H4 (cell line): ENCODE data around the gene HLCS. TPM values are rescaled to one million over a fixed set of nuclear protein-coding genes. Genes with fewer than 3 reads are reported as not detected.
A peak's percentile ranks its signal among the peaks of the same experiment; 100 is the strongest.
"Not testable (repeated sequence)": the region's sequence is repeated elsewhere in the genome, so short reads cannot be mapped to it uniquely, and the experiment has no call there.

Experiments
- DNase-seq: peaks from one replicate; pipeline ENCODE4 v3.0.0-alpha.2; 2015; ENCODE audit warnings: low spot score
- total RNA-seq: library from RNA; depleted of rRNA; stranded (reverse); fragments of >200 nt; shearing (Covaris generic); gene quantifications from 2 replicates; pipeline ENCODE4 v1.2.3, GENCODE V29; 2014; rRNA removed

The HLCS gene
- 26.0 and 31.7 TPM in 2 replicates for total RNA-seq

- peak; percentile 70 for DNase-seq
Observed at GRCh38 chr21:36966066-36966820, at the start of gene HLCS. TSS of gene HLCS (minus strand) at chr21:36966669. CDS start at chr21:36966638, 31 bp downstream.

GRCh38 chr21:37009740-37010341 is 43.4 kb upstream of the HLCS start:
- peak; percentile 84 for DNase-seq

GRCh38 chr21:37008724-37009123 is 42.3 kb upstream of the HLCS start:
- DNase-seq, result no peak

- no peak for DNase-seq
Observed at GRCh38 chr21:37006486-37007291, 40.2 kb upstream of the HLCS start, which contains the start of gene RIPPLY3. TSS of gene RIPPLY3 (plus strand) at chr21:37006702. CDS start at chr21:37006773, 71 bp downstream.

- DNase-seq, result no peak
Observed at GRCh38 chr21:37005548-37006485, 39.3 kb upstream of the HLCS start.

GRCh38 chr21:37003917-37004316 is 37.4 kb upstream of the HLCS start:
- not testable (repeated sequence) for DNase-seq

GRCh38 chr21:37002851-37003250 is 36.4 kb upstream of the HLCS start:
- not testable (repeated sequence) for DNase-seq

- no peak for DNase-seq
Observed at GRCh38 chr21:37001441-37001840, 35.0 kb upstream of the HLCS start.

- DNase-seq, result peak; percentile 27
Observed at GRCh38 chr21:37000381-37000780, 33.9 kb upstream of the HLCS start.

GRCh38 chr21:36999131-36999898 is 32.8 kb upstream of the HLCS start:
- no peak for DNase-seq

GRCh38 chr21:36995285-36995684 is 28.8 kb upstream of the HLCS start:
- DNase-seq, result not testable (repeated sequence)

- DNase-seq, result no peak
Observed at GRCh38 chr21:36994501-36995158, 28.2 kb upstream of the HLCS start.

- no peak for DNase-seq
Observed at GRCh38 chr21:36992671-36993070, 26.2 kb upstream of the HLCS start.

- DNase-seq, result no peak
Observed at GRCh38 chr21:36990508-36991205, 24.2 kb upstream of the HLCS start.

- peak; percentile 86 for DNase-seq
Observed at GRCh38 chr21:36989699-36990507, 23.4 kb upstream of the HLCS start.

GRCh38 chr21:36989199-36989698 is 22.8 kb upstream of the HLCS start:
- DNase-seq, result not testable (repeated sequence)

- DNase-seq, result no peak
Observed at GRCh38 chr21:36988536-36988935, 22.1 kb upstream of the HLCS start.

GRCh38 chr21:36987845-36988244 is 21.4 kb upstream of the HLCS start:
- no peak for DNase-seq
